GM18858 (cell line): ENCODE data around the gene KAT6B.
"Not testable (repeated sequence)": the region's sequence is repeated elsewhere in the genome, so short reads cannot be mapped to it uniquely, and the experiment has no call there.

Experiments used
- ATAC-seq: cut with Tn5 transposase; IDR thresholded peaks from one replicate; pipeline ENCODE4 v1.9.1; 2021; ENCODE audit not compliant: unreplicated experiment

KAT6B gene

GRCh38 chr10:74856940-74857339 is 30.5 kb downstream of the KAT6B start:
- no peak for ATAC-seq

GRCh38 chr10:74857586-74857985 is 31.2 kb downstream of the KAT6B start:
- ATAC-seq: no peak

- no peak for ATAC-seq
Measured at GRCh38 chr10:74859546-74859945, 33.1 kb downstream of the KAT6B start.

GRCh38 chr10:74862625-74863024 is 36.2 kb downstream of the KAT6B start:
- no peak for ATAC-seq

- ATAC-seq: no peak
Measured at GRCh38 chr10:74863551-74863950, 37.2 kb downstream of the KAT6B start.

- ATAC-seq: no peak
Measured at GRCh38 chr10:74867351-74867750, 41.0 kb downstream of the KAT6B start.

- ATAC-seq: no peak
Measured at GRCh38 chr10:74868392-74868977, 42.1 kb downstream of the KAT6B start.

GRCh38 chr10:74869635-74870034 is 43.2 kb downstream of the KAT6B start:
- ATAC-seq: no peak

GRCh38 chr10:74870191-74870590 is 43.8 kb downstream of the KAT6B start:
- ATAC-seq: no peak

- peak; percentile 85 for ATAC-seq
Measured at GRCh38 chr10:74871595-74872382, 45.4 kb downstream of the KAT6B start.

GRCh38 chr10:74873803-74874454 is 47.5 kb downstream of the KAT6B start:
- ATAC-seq: no peak

- ATAC-seq: no peak
Measured at GRCh38 chr10:74874649-74875048, 48.2 kb downstream of the KAT6B start.

- no peak for ATAC-seq
Measured at GRCh38 chr10:74875068-74875467, 48.7 kb downstream of the KAT6B start.

GRCh38 chr10:74875966-74876365 is 49.6 kb downstream of the KAT6B start:
- no peak for ATAC-seq

GRCh38 chr10:74877054-74877453 is 50.7 kb downstream of the KAT6B start:
- not testable (repeated sequence) for ATAC-seq

- no peak for ATAC-seq
Measured at GRCh38 chr10:74877898-74878297, 51.5 kb downstream of the KAT6B start.

- no peak for ATAC-seq
Measured at GRCh38 chr10:74880041-74880440, 53.6 kb downstream of the KAT6B start.

- ATAC-seq: no peak
Measured at GRCh38 chr10:74881253-74881884, 55.0 kb downstream of the KAT6B start.

GRCh38 chr10:74882427-74882826 is 56.0 kb downstream of the KAT6B start:
- ATAC-seq: no peak

- ATAC-seq: no peak
Measured at GRCh38 chr10:74882831-74883230, 56.4 kb downstream of the KAT6B start.

GRCh38 chr10:74883428-74883827 is 57.0 kb downstream of the KAT6B start:
- ATAC-seq: no peak
